ACC112 (cell line): ENCODE measurements around the gene GPATCH3.
A peak's percentile ranks its signal among the peaks of the same experiment; 100 is the strongest.
"Not testable (repeated sequence)": the region's sequence is repeated elsewhere in the genome, so short reads cannot be mapped to it uniquely, and the experiment has no call there.

Experiments used
- H2AFZ ChIP-seq: fragments of 200-600 bp; sonication (generic); one replicate; pipeline ENCODE4 v1.6.0; 2017; ENCODE audit warnings: antibody characterized with exemption, low read length; ENCODE audit not compliant: unreplicated experiment
- H3K27ac ChIP-seq: fragments of 200-600 bp; sonication (generic); 2 replicates; pipeline ENCODE4 v1.5.1; 2014; ENCODE audit warnings: low read depth, mild to moderate bottlenecking, antibody characterized with exemption, low read length, moderate library complexity
- H3K27me3 ChIP-seq: fragments of 200-600 bp; sonication (generic); 2 replicates; pipeline ENCODE4 v1.6.1; 2014; ENCODE audit warnings: mild to moderate bottlenecking, antibody characterized with exemption, low read length, moderate library complexity, mixed read lengths; ENCODE audit not compliant: insufficient read depth
- H3K36me3 ChIP-seq: fragments of 200-600 bp; sonication (generic); 2 replicates; pipeline ENCODE4 v1.6.1; 2016; ENCODE audit warnings: mild to moderate bottlenecking, antibody characterized with exemption, low read length, moderate library complexity, mixed read lengths; ENCODE audit not compliant: insufficient read depth
- H3K4me1 ChIP-seq: fragments of 200-600 bp; sonication (generic); one replicate; pipeline ENCODE4 v1.6.1; 2016; ENCODE audit warnings: low read length, mixed read lengths; ENCODE audit not compliant: insufficient read depth, unreplicated experiment, control insufficient read depth
- H3K4me3 ChIP-seq: fragments of 200-600 bp; sonication (generic); 2 replicates; pipeline ENCODE4 v1.5.1; 2014; ENCODE audit warnings: mild to moderate bottlenecking, low read depth, low read length
- H3K79me2 ChIP-seq: fragments of 200-600 bp; sonication (generic); one replicate; pipeline ENCODE4 v1.6.0; 2016; ENCODE audit warnings: low read length; ENCODE audit not compliant: control insufficient read depth, unreplicated experiment, insufficient read depth

GPATCH3 gene, protein sequence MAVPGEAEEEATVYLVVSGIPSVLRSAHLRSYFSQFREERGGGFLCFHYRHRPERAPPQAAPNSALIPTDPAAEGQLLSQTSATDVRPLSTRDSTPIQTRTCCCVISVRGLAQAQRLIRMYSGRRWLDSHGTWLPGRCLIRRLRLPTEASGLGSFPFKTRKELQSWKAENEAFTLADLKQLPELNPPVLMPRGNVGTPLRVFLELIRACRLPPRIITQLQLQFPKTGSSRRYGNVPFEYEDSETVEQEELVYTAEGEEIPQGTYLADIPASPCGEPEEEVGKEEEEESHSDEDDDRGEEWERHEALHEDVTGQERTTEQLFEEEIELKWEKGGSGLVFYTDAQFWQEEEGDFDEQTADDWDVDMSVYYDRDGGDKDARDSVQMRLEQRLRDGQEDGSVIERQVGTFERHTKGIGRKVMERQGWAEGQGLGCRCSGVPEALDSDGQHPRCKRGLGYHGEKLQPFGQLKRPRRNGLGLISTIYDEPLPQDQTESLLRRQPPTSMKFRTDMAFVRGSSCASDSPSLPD

DNA sequence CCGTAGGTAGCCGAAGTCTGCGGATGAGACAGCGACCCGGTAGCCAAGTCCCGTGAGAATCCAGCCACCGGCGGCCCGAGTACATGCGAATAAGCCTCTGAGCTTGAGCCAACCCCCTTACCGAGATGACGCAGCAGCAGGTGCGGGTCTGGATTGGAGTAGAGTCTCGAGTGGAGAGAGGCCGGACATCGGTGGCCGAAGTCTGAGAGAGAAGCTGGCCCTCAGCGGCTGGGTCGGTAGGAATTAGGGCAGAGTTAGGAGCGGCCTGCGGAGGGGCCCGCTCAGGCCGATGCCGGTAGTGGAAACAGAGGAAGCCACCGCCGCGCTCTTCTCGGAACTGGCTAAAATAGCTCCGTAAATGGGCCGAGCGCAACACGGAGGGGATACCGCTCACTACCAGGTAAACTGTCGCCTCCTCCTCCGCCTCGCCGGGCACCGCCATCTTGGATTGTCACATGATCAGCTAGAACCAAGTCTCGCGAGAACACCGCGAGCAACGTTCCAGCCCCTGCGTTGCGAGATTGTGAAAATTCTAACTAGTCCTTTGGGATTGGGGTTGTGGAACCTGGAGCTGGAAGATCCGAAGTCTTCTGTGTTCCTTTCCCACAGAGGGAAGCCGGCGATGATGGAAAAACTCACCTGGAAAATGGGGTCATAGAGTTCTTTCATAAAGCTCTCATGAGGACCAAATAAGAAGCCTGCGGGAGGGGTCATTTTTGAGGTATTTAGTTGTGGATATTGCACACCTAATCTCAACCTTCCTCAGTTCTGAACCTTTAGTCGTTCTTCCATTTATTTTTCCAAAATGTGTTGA is at the start of gene GPATCH3:
TSS of gene GPATCH3 (minus strand) at position 467 of the 814 bp plus-strand sequence. CDS start at position 442, 25 bp downstream.
- Histone ChIP-seq H3K4me1 (peaks cover 15% of the 10 kb centered on the region), H3K79me2 (peaks cover 24% of the 10 kb centered on the region), H3K27me3 (no peaks in the 10 kb centered on the region), H2AFZ (peak within 1 kb of the TSS; percentile 99), H3K27ac (peak within 1 kb of the TSS; percentile 85), H3K36me3 (no peaks in the 10 kb centered on the region), H3K4me3 (peak within 1 kb of the TSS; percentile 98)

DNA sequence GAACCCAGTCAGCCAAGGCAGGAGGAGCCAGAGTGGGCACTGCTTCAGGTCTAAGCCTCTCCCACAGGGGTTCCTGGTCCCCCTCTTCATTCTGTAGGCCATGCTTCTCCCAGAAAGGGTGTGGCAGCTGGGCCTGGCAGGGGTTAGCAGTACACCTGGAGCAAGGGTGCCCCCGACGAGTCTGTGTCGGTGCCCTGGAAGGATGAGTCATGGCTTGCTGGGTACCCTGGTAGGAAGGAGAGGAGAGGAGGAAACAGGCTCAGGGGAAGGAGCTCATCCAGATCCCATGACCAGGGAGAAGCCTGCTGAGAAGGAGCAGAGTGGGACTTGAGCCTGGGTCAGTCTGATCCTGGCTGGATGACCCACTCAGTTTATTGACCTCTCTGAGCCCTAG is 49.7 kb upstream of the GPATCH3 start:
- no peaks in the 10 kb centered on the region for H3K27me3 ChIP-seq
- peaks cover 5% of the 10 kb centered on the region; the same call in 1 of the 2 replicates for H3K36me3 ChIP-seq
- no peak overlapping the region for H3K27ac ChIP-seq
- no peak overlapping the region for H3K4me3 ChIP-seq
- H3K4me1 ChIP-seq: no peaks in the 10 kb centered on the region
- no peaks in the 10 kb centered on the region for H3K79me2 ChIP-seq
- H2AFZ ChIP-seq: no peak overlapping the region

DNA sequence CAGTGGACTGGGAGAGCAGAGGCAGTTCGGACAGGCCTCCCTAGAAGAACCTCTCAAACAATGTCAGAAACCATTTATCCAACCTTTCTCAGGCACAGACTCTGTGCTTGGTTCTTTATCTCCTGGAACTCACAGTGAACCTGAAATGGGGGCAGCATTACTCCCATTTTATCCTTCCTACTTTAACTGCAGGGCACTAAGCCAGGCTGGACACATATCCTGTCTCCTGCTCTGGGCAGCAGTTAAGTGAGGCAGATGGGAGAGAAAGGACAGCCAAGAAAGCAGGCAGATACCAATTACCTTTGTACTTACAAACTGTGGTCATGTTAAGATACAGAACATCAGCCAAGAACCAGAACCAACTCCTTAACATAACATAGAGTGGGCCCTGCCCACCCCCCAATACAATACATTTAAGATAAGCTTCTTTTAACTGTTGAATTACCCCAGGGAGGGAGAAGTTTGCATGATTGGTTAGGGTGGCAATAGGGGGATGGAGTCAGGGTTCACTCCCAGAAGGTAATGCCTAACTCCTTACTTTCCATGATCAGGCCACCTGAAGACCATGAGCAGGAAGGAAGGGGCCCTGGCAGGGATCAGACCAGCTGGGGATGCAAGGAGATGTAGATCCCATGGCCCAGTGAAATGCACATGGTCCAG is 49.1 kb upstream of the GPATCH3 start:
- Histone ChIP-seq H3K27ac (no peak overlapping the region), H3K36me3 (peaks cover 5% of the 10 kb centered on the region; the same call in 1 of the 2 replicates), H3K27me3 (no peaks in the 10 kb centered on the region), H3K79me2 (no peaks in the 10 kb centered on the region), H2AFZ (no peak overlapping the region), H3K4me3 (no peak overlapping the region), H3K4me1 (no peaks in the 10 kb centered on the region)

DNA sequence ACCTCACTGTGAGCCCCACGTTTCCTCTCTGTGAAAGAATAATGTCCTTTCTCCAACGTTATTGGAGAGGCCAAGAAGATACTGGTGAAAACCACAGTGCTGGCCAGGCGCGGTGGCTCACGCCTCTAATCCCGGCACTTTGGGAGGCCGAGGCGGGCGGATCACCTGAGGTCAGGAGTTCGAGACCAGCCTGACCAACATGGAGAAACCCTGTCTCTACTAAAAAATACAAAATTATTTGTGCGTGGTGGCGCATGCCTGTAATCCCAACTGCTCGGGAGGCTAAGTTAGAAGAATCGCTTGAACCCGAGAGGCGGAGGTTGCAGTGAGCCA is 48.4 kb upstream of the GPATCH3 start:
- not testable (repeated sequence) for H3K4me1 ChIP-seq, H3K27me3 ChIP-seq, H3K4me3 ChIP-seq, H3K27ac ChIP-seq, H2AFZ ChIP-seq, H3K36me3 ChIP-seq, H3K79me2 ChIP-seq

DNA sequence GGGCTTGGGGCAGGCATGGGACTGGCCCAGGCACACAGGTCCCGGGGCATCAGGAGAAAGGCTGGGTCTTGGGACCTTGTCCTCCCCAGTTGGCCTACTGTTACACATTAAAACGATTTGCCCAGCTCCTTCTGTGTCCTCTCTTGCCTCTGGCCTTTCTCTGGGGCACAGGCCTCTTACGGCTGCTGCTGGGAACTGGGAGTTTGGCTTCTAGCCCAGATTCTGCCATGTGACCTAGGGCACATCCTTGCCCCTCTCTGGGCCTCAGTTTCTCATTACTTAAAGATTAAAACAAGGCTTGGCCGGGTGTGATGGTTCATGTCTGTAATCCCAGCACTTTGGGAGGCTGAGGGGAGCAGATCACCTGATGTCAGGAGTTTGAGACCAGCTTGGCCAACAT is 46.0 kb upstream of the GPATCH3 start:
- peaks cover 14% of the 10 kb centered on the region; the same call in 1 of the 2 replicates for H3K36me3 ChIP-seq
- no peak overlapping the region for H2AFZ ChIP-seq
- H3K27ac ChIP-seq: no peak overlapping the region
- no peak overlapping the region for H3K4me3 ChIP-seq
- H3K4me1 ChIP-seq: no peaks in the 10 kb centered on the region
- no peaks in the 10 kb centered on the region for H3K79me2 ChIP-seq
- H3K27me3 ChIP-seq: no peaks in the 10 kb centered on the region

DNA sequence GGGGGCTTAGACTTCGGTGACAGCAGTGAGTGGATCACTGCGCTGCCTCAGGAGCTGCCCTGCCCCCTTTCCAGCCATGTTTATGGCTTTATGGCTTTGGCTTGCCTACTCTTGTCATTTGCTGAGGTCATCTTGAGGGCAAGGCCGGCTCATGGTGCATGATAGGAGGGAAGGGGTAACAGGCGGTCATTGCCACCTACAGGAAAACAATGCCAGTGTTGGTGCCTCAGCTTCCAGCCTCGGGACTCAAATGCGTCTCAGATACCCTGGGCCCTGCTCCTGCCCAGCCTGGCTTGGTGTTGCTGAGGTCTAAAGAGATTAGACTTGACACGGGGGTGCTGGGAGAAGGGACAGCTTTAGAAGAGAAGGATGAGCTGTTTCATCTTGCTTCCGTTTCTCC is 45.5 kb upstream of the GPATCH3 start:
- H3K36me3 ChIP-seq: peaks cover 16% of the 10 kb centered on the region; the same call in 1 of the 2 replicates
- H2AFZ ChIP-seq: no peak overlapping the region
- no peaks in the 10 kb centered on the region for H3K4me1 ChIP-seq
- H3K4me3 ChIP-seq: no peak overlapping the region
- H3K27ac ChIP-seq: no peak overlapping the region
- H3K27me3 ChIP-seq: no peaks in the 10 kb centered on the region
- no peaks in the 10 kb centered on the region for H3K79me2 ChIP-seq

DNA sequence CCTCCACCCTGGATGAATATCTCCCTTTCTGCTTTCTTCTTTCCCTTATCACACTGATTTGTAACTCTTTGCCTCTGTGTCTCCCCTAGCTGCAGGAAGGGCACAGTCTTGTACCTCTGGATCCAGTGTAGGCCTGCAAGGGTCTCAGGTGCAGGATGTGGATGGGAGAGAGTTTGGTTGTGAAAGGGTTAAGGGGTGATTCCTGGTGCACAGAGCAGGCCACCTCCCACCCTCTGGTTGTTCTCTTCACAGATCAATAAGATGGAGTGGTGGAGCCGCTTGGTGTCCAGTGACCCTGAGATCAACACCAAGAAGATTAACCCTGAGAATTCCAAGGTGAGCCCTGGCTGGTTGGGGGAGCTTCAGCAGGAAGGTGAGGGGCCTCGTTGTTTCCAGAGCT is 44.9 kb upstream of the GPATCH3 start:
- Histone ChIP-seq H3K4me3 (no peak overlapping the region), H3K79me2 (no peaks in the 10 kb centered on the region), H3K4me1 (peaks cover 3% of the 10 kb centered on the region), H3K27ac (no peak overlapping the region), H3K36me3 (peaks cover 16% of the 10 kb centered on the region; the same call in 1 of the 2 replicates), H3K27me3 (no peaks in the 10 kb centered on the region), H2AFZ (no peak overlapping the region)

DNA sequence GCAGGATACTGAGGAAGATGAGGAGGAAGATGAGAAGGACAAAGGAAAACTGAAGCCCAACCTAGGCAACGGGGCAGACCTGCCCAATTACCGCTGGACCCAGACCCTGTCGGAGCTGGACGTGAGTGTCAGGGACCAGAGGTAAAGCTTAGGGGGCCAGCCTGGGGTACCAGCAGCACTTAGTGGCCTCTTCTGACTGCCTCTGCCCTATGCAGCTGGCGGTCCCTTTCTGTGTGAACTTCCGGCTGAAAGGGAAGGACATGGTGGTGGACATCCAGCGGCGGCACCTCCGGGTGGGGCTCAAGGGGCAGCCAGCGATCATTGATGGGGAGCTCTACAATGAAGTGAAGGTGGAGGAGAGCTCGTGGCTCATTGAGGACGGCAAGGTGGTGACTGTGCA is 42.4 kb upstream of the GPATCH3 start:
- Histone ChIP-seq H3K79me2 (peaks cover 23% of the 10 kb centered on the region), H3K4me1 (peaks cover 14% of the 10 kb centered on the region), H3K4me3 (no peak overlapping the region), H3K36me3 (peaks cover 16% of the 10 kb centered on the region; the same call in 1 of the 2 replicates), H3K27ac (no peak overlapping the region), H3K27me3 (no peaks in the 10 kb centered on the region), H2AFZ (no peak overlapping the region)

DNA sequence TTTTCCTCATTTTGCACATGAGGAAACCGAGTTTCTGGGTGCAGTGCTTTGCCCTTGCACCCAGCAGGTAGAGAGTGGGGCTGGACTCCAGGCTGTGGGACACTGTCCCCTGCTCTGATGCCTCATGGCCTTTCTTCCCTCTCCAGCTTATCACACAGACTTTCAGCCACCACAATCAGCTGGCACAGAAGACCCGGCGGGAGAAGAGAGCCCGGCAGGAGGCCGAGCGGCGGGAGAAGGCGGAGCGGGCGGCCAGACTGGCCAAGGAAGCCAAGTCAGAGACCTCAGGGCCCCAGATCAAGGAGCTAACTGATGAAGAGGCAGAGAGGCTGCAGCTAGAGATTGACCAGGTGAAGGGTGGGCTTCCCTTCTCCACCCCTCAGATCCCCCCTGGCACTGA is 41.0 kb upstream of the GPATCH3 start:
- Histone ChIP-seq H2AFZ (no peak overlapping the region), H3K4me1 (peaks cover 14% of the 10 kb centered on the region), H3K27me3 (no peaks in the 10 kb centered on the region), H3K79me2 (peaks cover 31% of the 10 kb centered on the region), H3K4me3 (no peak overlapping the region), H3K36me3 (peaks cover 15% of the 10 kb centered on the region; the same call in 1 of the 2 replicates), H3K27ac (no peak overlapping the region)

DNA sequence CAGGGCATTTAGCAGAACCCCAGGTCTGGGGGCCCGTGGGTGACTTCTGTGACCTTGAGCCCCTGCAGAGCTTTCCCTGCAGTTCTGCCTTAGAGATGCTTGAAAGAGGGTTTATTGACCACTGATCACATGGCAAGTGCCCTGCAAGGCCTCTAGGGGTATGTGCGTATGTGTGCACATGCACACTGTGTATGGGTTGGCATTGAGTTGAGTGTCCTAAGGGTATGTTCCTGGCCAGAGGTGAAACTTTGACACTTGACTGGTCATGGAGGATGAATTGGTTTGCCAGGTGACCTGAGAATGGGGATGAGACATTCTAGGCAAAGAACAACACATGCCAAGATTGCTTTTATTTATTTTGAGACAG is 38.4 kb upstream of the GPATCH3 start:
- Histone ChIP-seq H3K27me3 (no peaks in the 10 kb centered on the region), H3K27ac (no peak overlapping the region), H3K79me2 (peaks cover 35% of the 10 kb centered on the region), H2AFZ (no peak overlapping the region), H3K4me1 (peaks cover 14% of the 10 kb centered on the region), H3K36me3 (peaks cover 17% of the 10 kb centered on the region; the same call in 1 of the 2 replicates), H3K4me3 (no peak overlapping the region)
